Nephron (organoid): ENCODE measurements around the gene PRMT6.

Experiments
- H3K27ac Mint-ChIP-seq, 3 experiments: 2 replicates each; pipeline ENCODE4 v1.8.0; 2020; ENCODE audit warnings: mixed read lengths in 3 of 3, mild to moderate bottlenecking in 2 of 3, moderate library complexity in 1 of 3
- H3K27me3 Mint-ChIP-seq: 2 replicates; pipeline ENCODE4 v1.8.0; 2021; ENCODE audit warnings: low read depth, mild to moderate bottlenecking, moderate library complexity, mixed read lengths
- H3K36me3 Mint-ChIP-seq: 2 replicates; pipeline ENCODE4 v1.8.0; 2020; ENCODE audit warnings: low read depth, mixed read lengths
- H3K4me1 Mint-ChIP-seq: 2 replicates; pipeline ENCODE4 v1.8.0; 2020; ENCODE audit warnings: mixed read lengths
- H3K4me3 Mint-ChIP-seq, 3 experiments: 2 replicates each; pipeline ENCODE4 v1.8.0; 2020; ENCODE audit warnings: mild to moderate bottlenecking in 3 of 3, mixed read lengths in 3 of 3, moderate library complexity in 2 of 3
- H3K9me3 Mint-ChIP-seq: 2 replicates; pipeline ENCODE4 v1.8.0; 2020; ENCODE audit warnings: mixed read lengths
- TF ChIP-seq, protein P1 (sequence below), 3 experiments: fragments of 200-600 bp; sonication (generic); IDR thresholded peaks; one replicate each; pipeline ENCODE4 v1.5.0; 2021; ENCODE audit warnings: antibody characterized with exemption in 3 of 3; ENCODE audit not compliant: unreplicated experiment in 3 of 3

The PRMT6 gene

DNA sequence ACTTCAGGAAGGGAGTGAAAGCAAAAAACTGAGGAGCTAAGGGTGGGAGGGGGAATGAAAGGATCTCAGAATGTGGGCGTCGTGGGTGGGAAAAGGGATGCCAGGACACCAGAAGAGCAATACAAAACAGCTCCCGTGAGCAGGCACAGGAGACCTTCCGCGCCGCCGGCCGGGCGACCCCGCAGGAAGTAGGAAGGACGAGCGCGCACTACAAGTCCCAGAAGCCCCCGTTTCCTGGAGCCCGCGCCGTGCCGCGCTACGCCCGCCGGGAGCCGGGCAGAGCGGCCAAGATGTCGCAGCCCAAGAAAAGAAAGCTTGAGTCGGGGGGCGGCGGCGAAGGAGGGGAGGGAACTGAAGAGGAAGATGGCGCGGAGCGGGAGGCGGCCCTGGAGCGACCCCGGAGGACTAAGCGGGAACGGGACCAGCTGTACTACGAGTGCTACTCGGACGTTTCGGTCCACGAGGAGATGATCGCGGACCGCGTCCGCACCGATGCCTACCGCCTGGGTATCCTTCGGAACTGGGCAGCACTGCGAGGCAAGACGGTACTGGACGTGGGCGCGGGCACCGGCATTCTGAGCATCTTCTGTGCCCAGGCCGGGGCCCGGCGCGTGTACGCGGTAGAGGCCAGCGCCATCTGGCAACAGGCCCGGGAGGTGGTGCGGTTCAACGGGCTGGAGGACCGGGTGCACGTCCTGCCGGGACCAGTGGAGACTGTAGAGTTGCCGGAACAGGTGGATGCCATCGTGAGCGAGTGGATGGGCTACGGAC lies at the start of gene PRMT6:
PRMT6 (plus strand) TSS at position 249 of the 771 bp plus-strand sequence; CDS start at position 291, 42 bp downstream.
- TF ChIP-seq, protein P1, sequence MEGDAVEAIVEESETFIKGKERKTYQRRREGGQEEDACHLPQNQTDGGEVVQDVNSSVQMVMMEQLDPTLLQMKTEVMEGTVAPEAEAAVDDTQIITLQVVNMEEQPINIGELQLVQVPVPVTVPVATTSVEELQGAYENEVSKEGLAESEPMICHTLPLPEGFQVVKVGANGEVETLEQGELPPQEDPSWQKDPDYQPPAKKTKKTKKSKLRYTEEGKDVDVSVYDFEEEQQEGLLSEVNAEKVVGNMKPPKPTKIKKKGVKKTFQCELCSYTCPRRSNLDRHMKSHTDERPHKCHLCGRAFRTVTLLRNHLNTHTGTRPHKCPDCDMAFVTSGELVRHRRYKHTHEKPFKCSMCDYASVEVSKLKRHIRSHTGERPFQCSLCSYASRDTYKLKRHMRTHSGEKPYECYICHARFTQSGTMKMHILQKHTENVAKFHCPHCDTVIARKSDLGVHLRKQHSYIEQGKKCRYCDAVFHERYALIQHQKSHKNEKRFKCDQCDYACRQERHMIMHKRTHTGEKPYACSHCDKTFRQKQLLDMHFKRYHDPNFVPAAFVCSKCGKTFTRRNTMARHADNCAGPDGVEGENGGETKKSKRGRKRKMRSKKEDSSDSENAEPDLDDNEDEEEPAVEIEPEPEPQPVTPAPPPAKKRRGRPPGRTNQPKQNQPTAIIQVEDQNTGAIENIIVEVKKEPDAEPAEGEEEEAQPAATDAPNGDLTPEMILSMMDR (IDR thresholded peaks at IDR 0.05; ENCODE audit: unreplicated experiment in 3 of 3) = no peak
- peaks cover 22% of the 10 kb centered on the region for H3K4me1 Mint-ChIP-seq
- peak within 1 kb of the TSS; percentile 99 for H3K27ac Mint-ChIP-seq
- H3K4me3 Mint-ChIP-seq = peak within 1 kb of the TSS; percentile 96 to 99 (median 99)
- H3K36me3 Mint-ChIP-seq = peaks cover 24% of the 10 kb centered on the region
- no peaks in the 10 kb centered on the region for H3K27me3 Mint-ChIP-seq
- H3K9me3 Mint-ChIP-seq = no peaks in the 10 kb centered on the region

DNA sequence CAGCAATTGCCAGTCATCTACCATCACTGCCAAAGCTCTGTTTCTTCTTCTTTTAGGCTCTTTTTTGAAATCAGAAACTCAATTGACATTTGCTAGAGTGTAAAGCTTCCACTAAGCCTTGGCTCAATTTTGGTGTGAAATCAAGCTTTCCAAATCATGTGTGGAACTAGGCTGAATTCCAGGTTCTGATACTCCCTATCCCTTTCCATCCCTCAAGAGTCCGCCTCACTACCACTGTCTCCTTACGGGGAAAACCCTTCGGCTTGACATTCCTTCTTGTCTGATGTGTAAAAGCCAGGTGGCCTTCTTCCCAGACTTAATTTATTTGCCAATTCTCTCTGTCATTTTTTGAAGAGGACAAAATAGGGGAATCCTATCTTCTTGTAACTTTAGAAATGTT lies 47.2 kb upstream of the PRMT6 start:
- no peaks in the 10 kb centered on the region for H3K27me3 Mint-ChIP-seq
- no peaks in the 10 kb centered on the region for H3K9me3 Mint-ChIP-seq
- H3K27ac Mint-ChIP-seq = peak overlapping the region in 2 of 3 experiments; percentile 46 to 66
- TF ChIP-seq, protein P1 (IDR thresholded peaks at IDR 0.05; ENCODE audit: unreplicated experiment in 3 of 3) = no peak
- H3K36me3 Mint-ChIP-seq = no peaks in the 10 kb centered on the region
- H3K4me3 Mint-ChIP-seq = no peak overlapping the region
- peaks cover 21% of the 10 kb centered on the region for H3K4me1 Mint-ChIP-seq

DNA sequence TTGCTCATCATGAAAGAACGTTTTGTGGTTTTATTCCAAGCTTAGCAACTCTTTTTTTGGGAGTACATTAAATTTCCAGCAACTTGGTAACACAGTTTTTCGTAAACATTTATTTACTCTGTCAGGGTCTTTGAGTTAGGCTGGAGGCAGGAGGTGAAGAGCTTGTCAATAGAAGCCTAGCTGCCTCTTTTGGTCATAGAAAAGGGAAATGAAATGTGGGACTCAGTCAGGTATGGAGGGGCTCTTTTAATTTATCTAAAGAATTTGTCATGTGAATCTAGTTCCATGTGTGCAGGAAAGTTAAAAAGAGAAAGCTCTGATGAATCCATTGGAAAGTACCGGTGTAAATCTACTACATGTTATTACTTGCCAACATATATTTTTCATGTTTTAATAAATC lies 45.9 kb upstream of the PRMT6 start:
- no peak overlapping the region for H3K4me3 Mint-ChIP-seq
- H3K4me1 Mint-ChIP-seq = peaks cover 21% of the 10 kb centered on the region
- H3K9me3 Mint-ChIP-seq = no peaks in the 10 kb centered on the region
- H3K27me3 Mint-ChIP-seq = no peaks in the 10 kb centered on the region
- TF ChIP-seq, protein P1 (IDR thresholded peaks at IDR 0.05; ENCODE audit: unreplicated experiment in 3 of 3) = no peak
- H3K36me3 Mint-ChIP-seq = no peaks in the 10 kb centered on the region
- peak overlapping the region in 2 of 3 experiments; percentile 66 to 73 for H3K27ac Mint-ChIP-seq

DNA sequence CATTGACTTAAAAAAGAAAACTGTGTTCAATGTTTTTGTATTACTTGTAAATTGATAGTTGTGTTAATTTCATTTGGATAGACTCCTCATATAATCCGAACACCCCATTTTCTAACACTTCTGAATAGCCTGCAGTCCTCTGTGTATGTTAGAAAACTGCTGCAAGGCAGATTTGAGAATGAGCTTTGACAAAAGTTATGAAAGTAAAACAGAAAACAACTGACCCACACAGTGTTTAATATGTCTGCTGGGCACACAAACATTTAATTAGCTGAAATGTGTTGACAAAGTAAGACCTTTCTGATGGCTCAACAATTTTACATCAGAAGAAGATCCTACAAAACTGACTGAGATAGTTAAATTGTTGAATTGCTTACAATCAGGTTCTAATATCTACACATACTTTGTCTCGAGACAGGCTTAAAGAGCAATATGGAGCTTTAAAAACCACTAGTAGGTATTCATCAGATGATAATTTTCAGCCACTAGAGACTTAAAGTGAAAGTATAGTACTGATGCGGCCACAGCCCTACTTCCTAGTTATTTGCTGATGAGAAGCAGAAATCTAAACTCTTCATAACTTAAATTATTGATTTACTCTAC lies 40.0 kb upstream of the PRMT6 start:
- Mint-ChIP-seq H3K4me3 (no peak overlapping the region), H3K27me3 (no peaks in the 10 kb centered on the region), H3K27ac (peak overlapping the region; percentile 56 to 85 (median 67)), H3K4me1 (no peaks in the 10 kb centered on the region), H3K9me3 (no peaks in the 10 kb centered on the region), H3K36me3 (no peaks in the 10 kb centered on the region)
- TF ChIP-seq, protein P1 (IDR thresholded peaks at IDR 0.05; ENCODE audit: unreplicated experiment in 3 of 3) = no peak

DNA sequence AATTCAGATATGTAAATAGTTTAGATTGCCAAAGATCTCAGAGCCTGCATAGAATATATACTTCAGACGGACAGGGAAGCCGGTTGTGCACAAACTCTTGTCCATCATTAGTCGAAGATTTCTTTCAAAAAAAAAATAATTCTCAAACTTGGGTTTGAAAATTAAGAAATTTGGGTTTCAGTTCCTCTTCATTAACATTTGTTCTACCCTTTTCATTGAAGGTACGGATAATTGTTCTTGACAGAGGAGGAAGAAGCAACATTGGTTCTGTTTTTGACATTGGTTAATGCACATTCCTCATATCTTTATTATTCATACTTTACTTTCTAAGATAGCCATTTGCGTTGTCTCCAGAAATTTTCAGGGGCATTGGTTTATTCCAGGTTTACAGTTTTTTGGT lies 38.0 kb upstream of the PRMT6 start:
- TF ChIP-seq, protein P1 (IDR thresholded peaks at IDR 0.05; ENCODE audit: unreplicated experiment in 3 of 3) = no peak
- Mint-ChIP-seq H3K36me3 (no peaks in the 10 kb centered on the region), H3K27me3 (no peaks in the 10 kb centered on the region), H3K4me3 (no peak overlapping the region), H3K4me1 (no peaks in the 10 kb centered on the region), H3K27ac (no peak overlapping the region), H3K9me3 (no peaks in the 10 kb centered on the region)
